GM08714 (cell line): ENCODE results near the gene CCDC157.

Experiments used
- H3K4me3 ChIP-seq: fragments of 200-500 bp; sonication (Bioruptor generic); 2 replicates; pipeline ENCODE4 v1.5.1; 2014; ENCODE audit warnings: mild to moderate bottlenecking, low read length, inconsistent platforms
- ZNF274 ChIP-seq: IDR thresholded peaks from 2 replicates; pipeline ENCODE4 v1.6.1; 2012; ENCODE audit warnings: mild to moderate bottlenecking, low read depth, low read length

The CCDC157 gene

DNA sequence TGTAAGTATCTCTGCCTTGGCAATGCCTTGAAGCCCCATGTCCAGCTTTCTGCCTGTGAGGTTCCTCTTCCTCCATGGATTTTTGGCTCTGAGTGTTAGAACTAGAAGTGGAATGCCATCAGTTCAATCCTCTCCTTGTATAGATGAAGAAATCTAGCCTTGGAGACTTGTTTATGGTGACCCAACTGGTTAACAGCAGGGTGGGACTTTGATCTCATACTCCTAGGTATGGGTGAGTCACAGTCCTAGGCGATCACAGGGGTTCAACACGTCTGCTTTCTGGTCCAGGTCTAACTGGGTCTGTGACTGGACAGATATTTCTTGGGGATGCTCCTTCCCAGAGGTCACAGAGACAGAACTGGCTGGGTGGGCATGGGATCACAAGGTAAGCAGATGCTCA is 59.6 kb downstream of the CCDC157 start:
- no peak overlapping the region for H3K4me3 ChIP-seq
- no peak for TF ChIP-seq ZNF274

DNA sequence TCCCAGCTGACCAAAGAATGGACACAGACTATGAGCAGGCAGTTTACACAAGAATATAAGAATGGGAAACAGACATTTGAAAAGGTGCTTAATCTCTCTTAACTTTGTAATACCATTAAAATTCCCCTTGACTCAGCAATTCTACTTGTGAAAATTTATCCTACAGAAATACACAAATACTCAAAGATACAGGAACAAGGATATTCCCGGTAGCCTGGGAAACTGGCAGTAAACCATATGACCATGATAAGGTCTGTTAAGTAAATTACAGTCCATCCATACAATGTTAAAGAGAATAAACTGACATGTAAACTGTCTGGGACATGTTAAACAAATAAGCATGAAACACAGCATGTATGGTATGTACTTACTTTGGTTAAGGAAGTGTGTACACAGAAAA is 60.0 kb downstream of the CCDC157 start:
- H3K4me3 ChIP-seq: no peak overlapping the region
- no peak for TF ChIP-seq ZNF274

DNA sequence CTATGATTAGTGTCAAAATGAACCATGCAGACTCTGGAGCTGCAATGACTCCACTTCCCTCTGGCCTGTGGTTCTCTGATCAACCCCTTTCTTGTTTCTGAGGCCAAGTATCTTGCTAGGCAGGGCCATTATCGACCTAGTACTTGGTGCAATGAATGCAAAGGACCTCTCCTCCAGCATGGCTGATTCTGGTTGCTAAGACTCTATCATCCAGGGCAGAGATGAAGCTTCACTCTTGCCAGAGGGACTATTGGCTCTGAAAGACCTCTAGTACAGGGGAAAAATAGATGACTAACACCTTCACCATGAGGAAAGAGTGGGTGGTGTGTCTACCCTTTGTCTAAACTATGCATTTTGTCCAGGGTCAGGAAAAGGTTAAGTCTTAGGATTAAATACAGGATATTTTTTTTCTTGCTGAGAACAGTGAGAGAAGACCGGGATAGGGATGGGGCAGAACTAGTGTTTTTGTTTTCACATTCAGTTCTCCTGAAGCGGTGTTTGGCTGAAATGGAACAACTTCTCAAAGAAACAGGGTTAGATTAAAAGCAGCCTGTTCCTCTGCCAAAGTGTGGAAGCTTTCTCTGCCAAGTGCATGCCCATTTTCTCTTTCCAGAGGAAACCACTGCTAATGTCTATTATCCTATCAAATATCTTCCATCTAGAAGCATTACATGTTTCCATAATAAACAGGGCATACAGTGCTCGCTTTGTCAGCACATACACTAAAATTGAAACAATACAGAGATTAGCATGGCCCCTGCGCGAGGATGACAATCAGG is 63.7 kb downstream of the CCDC157 start:
- no peak overlapping the region for H3K4me3 ChIP-seq
- TF ChIP-seq ZNF274: no peak

DNA sequence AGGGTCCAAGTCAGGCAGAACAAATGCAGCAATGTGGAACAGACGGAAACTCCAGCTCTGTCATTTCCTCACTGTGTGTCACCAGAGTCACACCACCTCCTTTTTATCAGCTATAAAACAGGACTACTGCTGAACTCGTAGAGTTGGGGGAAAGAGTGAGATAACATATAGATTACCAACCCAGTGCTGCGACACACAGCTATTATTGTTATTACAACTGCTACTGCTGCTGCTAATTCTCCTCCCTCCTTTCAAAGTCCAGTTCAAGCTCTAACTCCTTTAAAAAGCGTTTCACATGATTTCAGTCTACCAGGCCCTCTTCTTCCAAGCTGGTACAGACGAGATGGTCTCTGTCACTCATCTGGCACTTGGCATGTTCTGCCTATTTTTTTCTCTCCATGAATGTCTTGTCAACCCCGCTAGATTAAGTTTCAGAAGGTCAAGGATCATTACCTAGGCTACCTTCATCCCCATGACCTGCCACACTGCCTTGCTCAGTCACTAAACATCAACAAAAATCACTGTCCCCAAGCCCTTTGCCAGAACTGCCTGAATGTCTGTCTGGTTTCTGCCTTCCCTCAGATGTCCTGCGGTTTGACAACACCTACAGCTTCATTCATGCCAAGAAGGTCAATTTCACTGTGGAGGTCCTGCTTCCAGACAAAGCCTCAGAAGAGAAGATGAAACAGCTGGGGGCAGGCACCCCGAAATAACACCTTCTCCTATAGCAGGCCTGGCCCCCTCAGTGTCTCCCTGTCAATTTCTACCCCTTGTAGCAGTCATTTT is 65.1 kb downstream of the CCDC157 start:
- no peak for TF ChIP-seq ZNF274
- H3K4me3 ChIP-seq: no peak overlapping the region

- peak overlapping the region; percentile 69 for H3K4me3 ChIP-seq
- no peak for TF ChIP-seq ZNF274
Observed at GRCh38 chr22:30422481-30423300, 65.9 kb downstream of the CCDC157 start.

- TF ChIP-seq ZNF274: no peak
- peak overlapping the region; percentile 69 for H3K4me3 ChIP-seq
Observed at GRCh38 chr22:30423301-30423958, 66.6 kb downstream of the CCDC157 start.

- peak overlapping the region; percentile 76 for H3K4me3 ChIP-seq
- TF ChIP-seq ZNF274: no peak
Observed at GRCh38 chr22:30423959-30424533, 67.2 kb downstream of the CCDC157 start.

DNA sequence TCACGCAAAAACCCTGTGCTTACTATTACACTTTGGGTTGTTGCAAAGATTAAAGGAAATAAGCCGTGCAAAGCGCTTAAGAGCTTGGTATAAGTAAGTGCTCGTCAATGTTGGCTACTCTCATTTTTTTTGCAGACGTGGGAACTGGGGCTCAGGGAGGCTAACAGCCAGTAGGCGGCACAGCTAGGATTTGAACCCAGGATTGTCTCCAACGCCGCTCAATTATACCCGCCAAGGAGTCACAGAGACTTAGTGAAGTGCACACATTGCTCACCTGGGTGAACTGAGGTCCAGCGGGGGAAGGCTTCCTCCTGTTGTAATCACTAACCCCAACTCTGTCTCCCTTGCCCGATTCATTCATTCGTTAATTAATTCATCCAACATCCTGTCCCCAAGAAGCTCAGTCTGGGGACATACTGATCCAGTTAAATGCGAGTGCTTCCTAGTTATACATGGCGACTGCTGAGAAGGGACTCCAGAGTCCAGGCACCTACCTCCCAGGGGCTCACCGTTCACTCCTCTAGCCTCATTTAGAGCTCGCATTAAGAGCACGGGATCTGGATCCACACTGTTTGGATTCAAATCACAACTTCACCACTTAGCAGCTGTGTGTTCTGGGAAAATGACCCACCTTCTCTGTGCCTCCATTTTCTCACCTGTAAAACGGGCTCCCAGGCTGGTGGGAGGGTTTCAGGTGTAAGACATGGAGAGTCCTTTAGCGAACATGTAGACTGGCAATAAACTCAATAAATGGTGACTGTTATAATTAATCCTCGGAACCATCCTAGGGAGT is 67.9 kb downstream of the CCDC157 start:
- peak overlapping the region; percentile 76 for H3K4me3 ChIP-seq
- TF ChIP-seq ZNF274: no peak

GRCh38 chr22:30425327-30425615 is 68.5 kb downstream of the CCDC157 start:
- no peak for TF ChIP-seq ZNF274
- H3K4me3 ChIP-seq: peak overlapping the region; percentile 76

- H3K4me3 ChIP-seq: peak within 1 kb of the TSS; percentile 76
- no peak for TF ChIP-seq ZNF274
Observed at GRCh38 chr22:30425616-30426387, 69.0 kb downstream of the CCDC157 start, which contains the start of gene MTFP1. Gene MTFP1 (plus strand): TSS chr22:30425768. CDS start chr22:30425880, 112 bp downstream.
